GM12878 (cell line): ENCODE results near the gene CCL20.

Experiments used
- CTCF ChIP-seq, 3 experiments: IDR thresholded peaks in 2 of 3; conservative IDR thresholded peaks in 1 of 3; 2 replicates each; pipeline ENCODE4 v1.5.1; 2011; ENCODE audit warnings: low read depth in 3 of 3, low read length in 3 of 3, mild to moderate bottlenecking in 3 of 3, control low read depth in 2 of 3, moderate library complexity in 2 of 3, inconsistent platforms in 1 of 3, mixed read lengths in 1 of 3; ENCODE audit not compliant: control insufficient read depth in 2 of 3, insufficient read depth in 1 of 3; ENCODE audit errors: extremely low read depth in 1 of 3
- TAF1 ChIP-seq: IDR thresholded peaks from 2 replicates; pipeline ENCODE4 v1.6.1; 2011; ENCODE audit warnings: mild to moderate bottlenecking, low read depth, low read length, borderline replicate concordance

GRCh38 chr2:227834916-227835650, 21.4 kb downstream of the CCL20 start:
- TF ChIP-seq CTCF (IDR thresholded peaks at IDR 0.05 in 2 of 3, conservative IDR thresholded peaks at IDR 0.05 in 1 of 3; ENCODE audit: control insufficient read depth in 2 of 3, extremely low read depth in 1 of 3, insufficient read depth in 1 of 3, low read depth in 3 of 3, low read length in 3 of 3) (no peak), TAF1 (no peak)
